Thyroid gland (tissue), 4 donors: Measurements from ENCODE around the gene NEDD1.

Experiments used
- CTCF ChIP-seq, 6 experiments: fragments of 200-600 bp in 3 of 6; fragments of 450-650 bp in 3 of 6; sonication (generic) in 3 of 6; IDR thresholded peaks; one replicate each; pipeline ENCODE4 v1.5.1; 2016 to 2019; ENCODE audit warnings: antibody characterized with exemption in 6 of 6, mild to moderate bottlenecking in 2 of 6, inconsistent platforms in 1 of 6, moderate library complexity in 1 of 6
- POLR2A ChIP-seq, 2 donors: fragments of 450-650 bp; IDR thresholded peaks; one replicate each; pipeline ENCODE4 v1.6.1; 2017; ENCODE audit warnings: antibody characterized with exemption in 2 of 2, mild to moderate bottlenecking in 2 of 2, moderate library complexity in 1 of 2

- TF ChIP-seq CTCF (IDR thresholded peaks at IDR 0.05) (no peak), POLR2A (IDR thresholded peaks at IDR 0.05) (no peak)
Observed at GRCh38 chr12:96890331-96890730, 16.7 kb upstream of the NEDD1 start.
